Measurements from ENCODE around the gene DVL1.

The DVL1 gene

GRCh38 chr1:1354271-1355247 lies 5.3 kb upstream of the DVL1 start:
- no peak for DNase-seq

GRCh38 chr1:1353389-1354151 lies 4.4 kb upstream of the DVL1 start:
- DNase-seq = no peak

GRCh38 chr1:1352786-1353388 lies 3.7 kb upstream of the DVL1 start:
- no peak for DNase-seq

GRCh38 chr1:1351511-1352427 lies 2.6 kb upstream of the DVL1 start:
- no peak for DNase-seq

GRCh38 chr1:1348420-1349255 lies 580 bp downstream of the DVL1 start:
- DNase-seq = no peak

- DNase-seq = no peak
Measured at GRCh38 chr1:1347663-1348419, 1.4 kb downstream of the DVL1 start.

GRCh38 chr1:1347026-1347595 lies 2.1 kb downstream of the DVL1 start:
- no peak for DNase-seq

- no peak for DNase-seq
Measured at GRCh38 chr1:1346501-1346890, 2.7 kb downstream of the DVL1 start.

GRCh38 chr1:1345860-1346500 lies 3.2 kb downstream of the DVL1 start:
- DNase-seq = no peak

GRCh38 chr1:1345384-1345783 lies 3.8 kb downstream of the DVL1 start:
- DNase-seq = no peak

GRCh38 chr1:1344655-1345361 lies 4.4 kb downstream of the DVL1 start:
- peak; percentile 77 for DNase-seq

- no peak for DNase-seq
Measured at GRCh38 chr1:1343811-1344421, 5.3 kb downstream of the DVL1 start.

GRCh38 chr1:1342584-1343115 lies 6.6 kb downstream of the DVL1 start:
- DNase-seq = no peak

- DNase-seq = no peak
Measured at GRCh38 chr1:1342061-1342562, 7.1 kb downstream of the DVL1 start.

- no peak for DNase-seq
Measured at GRCh38 chr1:1341549-1342021, 7.6 kb downstream of the DVL1 start.

- DNase-seq = no peak
Measured at GRCh38 chr1:1340791-1341548, 8.2 kb downstream of the DVL1 start.

GRCh38 chr1:1340185-1340584 lies 9.0 kb downstream of the DVL1 start:
- DNase-seq = no peak

Measured in stimulated activated CD4-positive, alpha-beta T cell treated with anti-CD3 and anti-CD28 coated beads, Interleukin-15, amount 100 ng/mL, for 24 hours (primary cell).